Thoracic aorta (tissue), 2 donors: ENCODE results near the gene NOP9. TPM values are rescaled to one million over a fixed set of nuclear protein-coding genes. Genes with fewer than 3 reads are reported as not detected.

Source experiments
- ATAC-seq: fragments of 150-250 bp; one replicate; pipeline ENCODE4 v1.8.0; 2017; ENCODE audit warnings: low read depth; ENCODE audit not compliant: insufficient number of reproducible peaks, low FRiP score
- DNase-seq: peaks from one replicate; pipeline ENCODE4 v3.0.0-alpha.2; 2020; ENCODE audit warnings: low spot score
- H3K27ac ChIP-seq, 2 donors: fragments of 200-600 bp; sonication (generic); 1 replicate in 1 of 2; 2 replicates in 1 of 2; pipeline ENCODE4 v1.5.1; 2016; ENCODE audit warnings: mild to moderate bottlenecking in 2 of 2, moderate library complexity in 2 of 2
- H3K27me3 ChIP-seq: fragments of 200-600 bp; sonication (generic); replicated peaks from 2 replicates; pipeline ENCODE4 v1.6.0; 2016; ENCODE audit warnings: mild to moderate bottlenecking; ENCODE audit not compliant: insufficient read depth
- H3K36me3 ChIP-seq: fragments of 200-600 bp; sonication (generic); one replicate; pipeline ENCODE4 v1.5.1; 2016
- H3K4me1 ChIP-seq, 2 donors: fragments of 200-600 bp; sonication (generic); 1 replicate in 1 of 2; 2 replicates in 1 of 2; pipeline versions ENCODE4 v1.5.1 to v1.6.0; 2016; ENCODE audit warnings: low read depth in 2 of 2, mild to moderate bottlenecking in 1 of 2; ENCODE audit not compliant: control insufficient read depth in 1 of 2
- H3K4me3 ChIP-seq: fragments of 200-600 bp; sonication (generic); 2 replicates; pipeline ENCODE4 v1.5.1; 2016; ENCODE audit warnings: mild to moderate bottlenecking
- H3K9me3 ChIP-seq: fragments of 200-600 bp; sonication (generic); 2 replicates; pipeline ENCODE4 v1.5.1; 2016
- CTCF ChIP-seq: fragments of 200-600 bp; sonication (generic); IDR thresholded peaks from one replicate; pipeline ENCODE4 v1.5.1; 2019; ENCODE audit warnings: antibody characterized with exemption
- total RNA-seq, 2 donors: library from RNA; depleted of rRNA; stranded (reverse); fragments of >200 nt; gene quantifications; one replicate each; pipeline versions ENCODE4 v1.1.0 to v1.2.3, GENCODE V29; 2016

Gene NOP9
- total RNA-seq, 2 donors from 2014 or later = 15.8 to 19.2 TPM

- Histone ChIP-seq H3K4me1 (peaks cover 22 to 36% of the 10 kb centered on the region in 2 donors), H3K27ac (no peak overlapping the region), H3K27me3 (peaks cover 3% of the 10 kb centered on the region), H3K4me3 (peak overlapping the region; percentile 64), H3K9me3 (no peaks in the 10 kb centered on the region), H3K36me3 (no peaks in the 10 kb centered on the region)
- ATAC-seq (no peak), DNase-seq (no peak)
- peak; percentile 79 for TF ChIP-seq CTCF
Observed at GRCh38 chr14:24332268-24332993, 32.8 kb downstream of the NOP9 start.

DNA sequence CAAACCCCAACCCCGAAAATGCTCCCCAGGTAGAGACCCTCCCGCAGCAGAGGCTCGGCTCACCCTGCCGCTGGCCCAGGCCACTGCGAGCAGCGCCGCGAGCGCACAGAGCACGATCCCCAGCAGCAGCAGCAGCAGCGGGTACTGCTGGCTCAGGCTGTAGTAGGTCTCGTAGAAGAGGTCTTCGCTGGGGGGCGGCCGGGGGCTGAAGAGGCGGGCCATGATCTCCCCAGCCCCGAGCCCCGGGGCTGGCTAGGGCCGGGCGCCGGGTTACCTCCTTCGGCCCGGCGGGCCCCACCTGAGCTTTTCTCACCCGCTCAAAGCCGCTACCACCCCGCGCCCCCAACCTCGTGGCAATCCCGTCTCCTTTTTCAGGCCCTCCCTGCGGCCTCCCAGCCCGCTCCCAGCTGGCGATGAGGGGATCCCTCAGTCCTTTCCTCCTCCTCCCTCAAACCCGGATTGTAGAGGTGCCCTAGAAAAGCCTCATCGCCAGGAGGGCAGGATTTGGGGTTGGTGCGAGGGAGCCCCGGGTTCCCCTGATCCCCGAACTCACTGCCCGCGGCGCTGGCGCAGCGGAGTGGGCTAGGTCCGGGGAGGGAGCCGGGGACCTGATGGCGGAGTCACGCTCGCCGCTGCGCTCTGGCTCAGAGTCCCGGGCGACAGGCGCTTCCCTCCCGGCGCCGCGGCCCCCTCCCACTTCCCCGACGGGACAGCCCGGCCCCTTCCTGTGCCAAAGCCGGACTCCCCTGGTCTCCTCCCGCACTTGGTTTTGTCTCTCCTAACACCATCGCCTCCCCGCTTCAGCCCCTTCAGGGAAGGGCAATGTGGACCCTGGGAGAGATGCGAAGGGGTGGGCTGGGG is 35.0 kb downstream of the NOP9 start, which contains the start of gene ADCY4:
Gene ADCY4 (minus strand): TSS at position 641 of the 861 bp plus-strand sequence. CDS start 419 bp downstream, at position 222.
- Histone ChIP-seq H3K36me3 (no peaks in the 10 kb centered on the region), H3K4me1 (peaks cover 22 to 36% of the 10 kb centered on the region in 2 donors), H3K9me3 (no peaks in the 10 kb centered on the region), H3K4me3 (peak within 1 kb of the TSS; percentile 64), H3K27ac (no peak within 1 kb of the TSS), H3K27me3 (peaks cover 3% of the 10 kb centered on the region)
- ATAC-seq (no peak), DNase-seq (no peak)
- TF ChIP-seq CTCF = no peak

DNA sequence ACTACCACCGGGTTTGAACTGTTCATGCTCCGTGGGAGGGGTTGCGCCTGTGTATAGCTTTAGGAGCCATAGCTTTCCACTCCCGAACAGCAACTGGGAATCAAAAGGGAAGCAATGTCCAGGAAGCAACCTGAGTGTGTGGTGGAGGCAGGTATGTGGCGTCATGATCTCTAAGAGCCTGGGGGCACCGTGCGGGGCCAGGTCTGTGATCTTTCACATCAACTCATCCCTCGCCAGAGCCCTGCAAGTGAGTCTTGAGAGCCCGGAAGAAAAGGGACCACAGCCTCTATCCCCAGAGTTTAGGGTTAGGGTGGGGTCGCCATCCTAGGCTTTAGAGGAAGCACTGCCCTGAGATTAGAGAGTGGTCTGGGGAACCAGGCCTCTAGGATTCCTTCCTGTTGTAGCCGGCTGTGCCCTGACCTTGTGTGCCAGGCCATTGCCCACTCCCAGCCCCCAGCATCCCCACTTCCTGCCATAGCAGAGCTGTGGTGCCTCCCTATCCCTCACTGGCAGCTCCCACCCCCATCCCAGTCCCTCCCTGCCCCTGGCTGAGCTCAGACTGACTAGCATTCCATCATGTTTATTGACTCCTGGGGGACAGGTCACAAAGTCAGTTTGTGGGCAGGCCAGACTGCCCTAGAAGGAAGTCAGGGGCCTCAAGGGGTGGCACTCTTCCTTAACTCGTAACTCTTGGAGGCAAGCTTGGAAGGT is 36.0 kb downstream of the NOP9 start:
- ATAC-seq = no peak
- no peak overlapping the region for H3K27ac ChIP-seq
- TF ChIP-seq CTCF = no peak
- no peaks in the 10 kb centered on the region for H3K9me3 ChIP-seq
- no peak for DNase-seq
- no peak overlapping the region for H3K4me3 ChIP-seq
- peaks cover 3% of the 10 kb centered on the region for H3K27me3 ChIP-seq
- peaks cover 22 to 36% of the 10 kb centered on the region in 2 donors for H3K4me1 ChIP-seq
- no peaks in the 10 kb centered on the region for H3K36me3 ChIP-seq

DNA sequence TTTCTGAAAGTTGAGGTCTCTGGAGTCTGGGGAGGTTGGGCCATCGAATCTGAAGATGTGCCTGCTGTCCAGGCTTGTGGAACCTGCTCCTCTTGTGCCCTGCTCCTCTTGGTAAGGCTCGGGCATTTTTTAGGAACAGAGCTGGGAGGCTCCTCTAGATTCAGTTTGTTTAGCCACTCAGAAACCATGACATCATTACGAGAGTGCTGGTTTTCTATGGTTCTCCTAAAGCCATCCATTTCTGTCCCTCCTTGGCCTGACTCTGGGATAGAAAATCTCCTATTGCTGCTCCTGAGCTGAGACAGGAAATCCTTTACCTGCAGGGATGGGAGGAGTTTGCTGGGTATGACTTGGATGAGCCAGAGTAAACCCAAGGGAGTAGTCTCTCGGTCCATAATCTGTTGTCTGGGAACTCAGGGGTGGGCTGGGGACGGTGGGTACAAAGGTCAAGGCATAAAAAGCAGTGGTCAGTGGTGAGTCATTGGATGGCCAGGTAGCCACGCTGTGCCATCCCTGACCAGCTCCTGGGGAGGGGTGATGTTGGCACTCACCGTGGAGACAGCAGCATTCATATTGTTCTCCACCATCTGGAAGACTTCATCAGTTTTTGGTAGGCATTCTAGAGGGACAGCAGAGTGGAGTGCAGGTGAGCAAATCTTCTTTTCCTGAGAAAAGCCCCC is 37.6 kb downstream of the NOP9 start:
- Histone ChIP-seq H3K36me3 (no peaks in the 10 kb centered on the region), H3K4me1 (peaks cover 21 to 28% of the 10 kb centered on the region in 2 donors), H3K9me3 (no peaks in the 10 kb centered on the region), H3K4me3 (no peak overlapping the region), H3K27me3 (peaks cover 3% of the 10 kb centered on the region), H3K27ac (no peak overlapping the region)
- no peak for TF ChIP-seq CTCF
- DNase-seq (no peak), ATAC-seq (no peak)
